SIG-M5 treated with dmso at 0.1 percent for 504 hours (cell line): ENCODE data around the gene DENND1A.
"Not testable (repeated sequence)": the region's sequence is repeated elsewhere in the genome, so short reads cannot be mapped to it uniquely, and the experiment has no call there.

Source experiments
- DNase-seq: peaks from one replicate; lab custom pipeline; 2025; ENCODE audit not compliant: unreplicated experiment; lab: John Stamatoyannopoulos, UW

DENND1A gene

DNA sequence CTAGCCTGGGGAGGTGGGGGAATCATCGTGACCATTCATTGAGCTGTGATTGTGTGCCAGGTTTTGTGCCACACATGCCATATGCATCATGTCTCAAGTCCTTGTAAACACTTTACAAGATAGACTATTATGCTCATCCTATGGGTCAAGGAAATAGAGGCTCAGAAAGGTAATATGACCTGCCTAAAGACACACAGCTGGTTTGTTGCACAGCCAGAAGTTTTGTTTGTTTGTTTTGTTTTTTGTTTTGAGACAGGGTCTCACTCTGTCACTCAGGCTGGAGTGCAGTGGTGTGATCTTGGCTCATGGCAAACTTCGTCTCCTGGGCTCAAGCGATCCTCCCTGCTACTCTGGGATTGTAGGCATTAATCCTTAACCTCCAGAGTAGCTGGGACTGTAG is 595.3 kb downstream of the DENND1A start:
- DNase-seq = no peak

DNA sequence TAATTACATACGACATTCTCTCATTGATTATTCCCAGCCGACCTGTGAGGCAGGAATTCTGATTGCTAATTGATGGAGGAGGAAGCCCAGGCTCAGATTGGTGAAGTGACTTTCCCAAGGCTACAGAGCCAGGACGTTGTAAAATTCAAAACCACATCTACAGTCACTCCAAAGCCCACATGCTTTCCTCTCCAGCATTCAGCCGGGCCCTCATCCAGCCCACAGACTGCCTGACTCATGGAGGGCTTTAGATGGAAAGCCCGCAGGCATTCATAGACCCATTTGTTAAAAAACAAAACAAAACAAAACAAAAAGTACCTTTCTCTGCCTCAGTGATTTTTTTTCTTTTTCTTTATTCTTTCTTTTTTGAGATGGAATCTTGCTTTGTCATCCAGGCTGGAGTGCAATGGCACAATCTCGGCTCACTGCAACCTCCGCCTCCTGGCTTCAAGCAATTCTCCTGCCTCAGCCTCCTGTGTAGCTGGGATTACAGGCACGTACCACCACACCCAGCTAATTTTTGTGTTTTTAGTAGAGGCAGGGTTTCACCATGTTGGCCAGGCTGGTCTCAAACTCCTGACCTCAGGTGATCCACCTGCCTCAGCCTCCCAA is 596.8 kb downstream of the DENND1A start:
- DNase-seq = not testable (repeated sequence)

DNA sequence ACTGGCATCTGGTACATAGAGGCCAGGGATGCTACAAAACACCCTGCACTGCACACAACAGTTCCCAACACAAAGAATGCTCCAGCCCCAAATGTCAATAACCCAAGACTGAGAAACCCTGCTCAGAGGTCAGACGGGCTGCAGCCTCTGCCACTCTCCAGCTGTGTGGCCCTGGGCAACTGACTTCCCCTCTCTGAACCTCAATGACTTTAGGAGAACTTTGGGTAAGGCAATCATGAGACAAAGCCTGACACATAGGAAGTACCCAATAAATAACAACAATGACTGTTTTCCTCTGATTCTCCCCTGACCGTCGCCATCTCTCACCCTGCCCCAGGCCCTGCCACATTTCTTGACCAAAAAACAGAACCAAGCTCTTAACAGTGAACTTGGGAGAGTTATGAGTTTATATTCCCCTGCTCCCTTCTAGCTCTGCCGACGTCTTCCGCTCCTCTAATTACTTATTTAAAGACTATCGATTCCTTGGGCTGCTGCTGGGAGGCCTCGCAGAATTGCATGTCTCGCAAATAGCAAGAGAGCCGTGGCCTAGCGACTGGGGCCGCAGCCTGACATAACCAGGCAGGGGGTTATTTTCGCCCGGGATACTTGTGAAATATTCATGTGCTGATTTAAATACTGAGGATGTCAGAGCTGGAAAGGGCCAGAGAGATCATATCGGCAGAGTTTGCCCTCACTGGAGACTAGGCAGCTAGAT is 598.4 kb downstream of the DENND1A start:
- DNase-seq = no peak
